ENCODE measurements around the gene BORCS6. TPM values are rescaled to one million over a fixed set of nuclear protein-coding genes. Genes with fewer than 3 reads are reported as not detected.

BORCS6 gene
- polyA plus RNA-seq, 1 donor from 2014 or later = 12.1 TPM

DNA sequence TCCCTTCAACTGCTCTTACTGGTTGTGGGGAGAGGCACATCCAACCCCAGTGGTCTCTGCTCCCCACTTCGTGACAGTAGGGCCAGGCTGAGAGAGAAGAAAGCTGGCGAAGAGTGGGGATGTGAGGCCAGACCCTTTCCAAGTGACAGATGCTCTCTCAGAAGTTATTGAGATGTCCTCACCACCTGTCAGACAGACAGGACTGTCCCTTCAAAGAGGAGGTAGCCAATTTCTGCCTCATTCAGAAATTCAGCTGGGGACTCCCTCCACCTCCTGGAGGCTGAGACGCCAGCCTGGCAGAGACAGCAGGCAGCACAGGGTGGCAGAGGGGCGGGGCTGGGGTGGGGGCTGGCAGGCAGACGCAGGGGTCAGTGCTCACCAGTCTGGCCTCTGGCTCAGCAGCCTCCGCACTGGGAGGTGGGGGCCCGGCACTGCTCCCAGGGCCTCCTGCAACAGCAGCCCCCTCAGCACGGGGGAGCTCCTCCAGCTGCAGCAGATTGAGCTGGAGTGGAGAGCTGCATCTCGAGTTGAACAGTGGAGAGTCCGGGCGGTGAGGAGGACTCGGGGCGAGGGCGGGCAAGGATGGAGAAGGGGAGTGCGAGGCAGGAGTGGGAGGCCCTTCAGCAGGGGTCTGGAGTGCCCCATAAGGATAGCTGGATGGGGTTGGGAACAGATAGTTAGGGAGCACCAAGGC lies 46.9 kb downstream of the BORCS6 start:
- no peaks in the 10 kb centered on the region for H3K36me3 ChIP-seq (ENCODE audit: insufficient read depth, low read length)
- H3K27ac ChIP-seq (ENCODE audit: low read length) = no peak overlapping the region

DNA sequence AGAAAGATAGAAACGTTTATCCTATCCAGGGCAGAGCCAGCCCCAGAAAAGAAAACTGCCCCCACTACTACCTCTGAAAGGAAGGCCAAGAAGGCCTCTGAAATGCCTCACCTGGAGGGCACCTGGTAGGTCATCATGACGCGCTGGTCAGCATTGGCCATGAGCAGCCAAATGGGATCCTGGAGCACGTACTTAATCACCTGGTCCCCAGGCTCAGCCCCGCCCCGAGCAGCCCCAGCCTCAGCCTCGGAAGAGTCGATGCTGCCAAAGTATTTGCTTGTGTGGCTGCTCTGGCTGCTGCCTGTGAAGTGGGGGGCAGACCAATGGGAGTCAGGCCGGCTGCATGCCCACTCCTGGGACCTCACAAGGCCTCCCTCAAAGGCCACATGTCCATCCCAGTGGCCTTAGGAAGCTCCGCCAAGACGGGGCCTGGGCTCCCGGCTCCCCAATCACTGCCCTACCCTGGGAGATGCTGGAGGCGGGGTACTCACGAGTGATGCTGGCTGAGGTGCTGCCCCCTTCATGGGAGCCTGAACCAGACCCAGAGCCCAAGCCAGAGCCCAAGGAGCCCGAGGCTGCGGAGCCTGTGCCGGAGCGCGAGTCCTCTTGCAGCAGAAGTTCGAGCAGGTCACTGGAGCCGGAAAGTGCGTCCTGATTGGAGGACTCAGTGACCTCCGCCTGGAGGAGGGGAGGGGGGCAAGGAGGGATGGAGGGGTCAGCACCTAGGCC lies 47.7 kb downstream of the BORCS6 start:
- Histone ChIP-seq H3K27ac (ENCODE audit: low read length) (no peak overlapping the region), H4K20me1 (ENCODE audit: insufficient read depth) (no peaks in the 10 kb centered on the region), H3K79me2 (replicated peaks; ENCODE audit: insufficient read depth, low read length) (no peaks in the 10 kb centered on the region), H3K36me3 (ENCODE audit: insufficient read depth, low read length) (no peaks in the 10 kb centered on the region), H3K4me3 (ENCODE audit: low read length) (no peak overlapping the region), H3K4me2 (ENCODE audit: low read length) (no peak overlapping the region), H3K9ac (ENCODE audit: low read length) (no peak overlapping the region), H3K9me2 (ENCODE audit: insufficient read depth, low read length) (no peaks in the 10 kb centered on the region), H3F3A (ENCODE audit: insufficient read depth, low read length, poor library complexity, severe bottlenecking) (peaks cover 21% of the 10 kb centered on the region), H2AFZ (ENCODE audit: low read depth, low read length) (no peak overlapping the region), H3K27me3 (ENCODE audit: insufficient read depth, low read depth, low read length) (no peaks in the 10 kb centered on the region), H3K9me3 (ENCODE audit: low read length) (no peaks in the 10 kb centered on the region)
- no peak for TF ChIP-seq EZH2 (IDR thresholded peaks at IDR 0.05; ENCODE audit: borderline replicate concordance, insufficient read depth, low read length, poor library complexity, severe bottlenecking)
- TF ChIP-seq EP300 (conservative IDR thresholded peaks at IDR 0.05; ENCODE audit: poor library complexity, severe bottlenecking) = no peak
- no peak for TF ChIP-seq MXI1 (conservative IDR thresholded peaks at IDR 0.05; ENCODE audit: poor library complexity, severe bottlenecking)
- TF ChIP-seq, protein P1, sequence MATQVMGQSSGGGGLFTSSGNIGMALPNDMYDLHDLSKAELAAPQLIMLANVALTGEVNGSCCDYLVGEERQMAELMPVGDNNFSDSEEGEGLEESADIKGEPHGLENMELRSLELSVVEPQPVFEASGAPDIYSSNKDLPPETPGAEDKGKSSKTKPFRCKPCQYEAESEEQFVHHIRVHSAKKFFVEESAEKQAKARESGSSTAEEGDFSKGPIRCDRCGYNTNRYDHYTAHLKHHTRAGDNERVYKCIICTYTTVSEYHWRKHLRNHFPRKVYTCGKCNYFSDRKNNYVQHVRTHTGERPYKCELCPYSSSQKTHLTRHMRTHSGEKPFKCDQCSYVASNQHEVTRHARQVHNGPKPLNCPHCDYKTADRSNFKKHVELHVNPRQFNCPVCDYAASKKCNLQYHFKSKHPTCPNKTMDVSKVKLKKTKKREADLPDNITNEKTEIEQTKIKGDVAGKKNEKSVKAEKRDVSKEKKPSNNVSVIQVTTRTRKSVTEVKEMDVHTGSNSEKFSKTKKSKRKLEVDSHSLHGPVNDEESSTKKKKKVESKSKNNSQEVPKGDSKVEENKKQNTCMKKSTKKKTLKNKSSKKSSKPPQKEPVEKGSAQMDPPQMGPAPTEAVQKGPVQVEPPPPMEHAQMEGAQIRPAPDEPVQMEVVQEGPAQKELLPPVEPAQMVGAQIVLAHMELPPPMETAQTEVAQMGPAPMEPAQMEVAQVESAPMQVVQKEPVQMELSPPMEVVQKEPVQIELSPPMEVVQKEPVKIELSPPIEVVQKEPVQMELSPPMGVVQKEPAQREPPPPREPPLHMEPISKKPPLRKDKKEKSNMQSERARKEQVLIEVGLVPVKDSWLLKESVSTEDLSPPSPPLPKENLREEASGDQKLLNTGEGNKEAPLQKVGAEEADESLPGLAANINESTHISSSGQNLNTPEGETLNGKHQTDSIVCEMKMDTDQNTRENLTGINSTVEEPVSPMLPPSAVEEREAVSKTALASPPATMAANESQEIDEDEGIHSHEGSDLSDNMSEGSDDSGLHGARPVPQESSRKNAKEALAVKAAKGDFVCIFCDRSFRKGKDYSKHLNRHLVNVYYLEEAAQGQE (IDR thresholded peaks at IDR 0.05; ENCODE audit: borderline replicate concordance) = no peak
- TF ChIP-seq SMC3 (conservative IDR thresholded peaks at IDR 0.05; ENCODE audit: poor library complexity) = no peak
- TF ChIP-seq RAD21 (conservative IDR thresholded peaks at IDR 0.05) = no peak
- TF ChIP-seq TAF1 (IDR thresholded peaks at IDR 0.05; ENCODE audit: low read depth) = no peak
- TF ChIP-seq, protein P2, sequence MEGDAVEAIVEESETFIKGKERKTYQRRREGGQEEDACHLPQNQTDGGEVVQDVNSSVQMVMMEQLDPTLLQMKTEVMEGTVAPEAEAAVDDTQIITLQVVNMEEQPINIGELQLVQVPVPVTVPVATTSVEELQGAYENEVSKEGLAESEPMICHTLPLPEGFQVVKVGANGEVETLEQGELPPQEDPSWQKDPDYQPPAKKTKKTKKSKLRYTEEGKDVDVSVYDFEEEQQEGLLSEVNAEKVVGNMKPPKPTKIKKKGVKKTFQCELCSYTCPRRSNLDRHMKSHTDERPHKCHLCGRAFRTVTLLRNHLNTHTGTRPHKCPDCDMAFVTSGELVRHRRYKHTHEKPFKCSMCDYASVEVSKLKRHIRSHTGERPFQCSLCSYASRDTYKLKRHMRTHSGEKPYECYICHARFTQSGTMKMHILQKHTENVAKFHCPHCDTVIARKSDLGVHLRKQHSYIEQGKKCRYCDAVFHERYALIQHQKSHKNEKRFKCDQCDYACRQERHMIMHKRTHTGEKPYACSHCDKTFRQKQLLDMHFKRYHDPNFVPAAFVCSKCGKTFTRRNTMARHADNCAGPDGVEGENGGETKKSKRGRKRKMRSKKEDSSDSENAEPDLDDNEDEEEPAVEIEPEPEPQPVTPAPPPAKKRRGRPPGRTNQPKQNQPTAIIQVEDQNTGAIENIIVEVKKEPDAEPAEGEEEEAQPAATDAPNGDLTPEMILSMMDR (IDR thresholded peaks at IDR 0.05; ENCODE audit: poor library complexity, severe bottlenecking) = no peak
- no peak for TF ChIP-seq POLR2AphosphoS5 (IDR thresholded peaks at IDR 0.05)

More for the DNA sequence above, 46.9 kb downstream of the BORCS6 start:
- Histone ChIP-seq H3K79me2 (replicated peaks; ENCODE audit: insufficient read depth, low read length) (no peaks in the 10 kb centered on the region), H4K20me1 (ENCODE audit: insufficient read depth) (no peaks in the 10 kb centered on the region), H3K9me3 (ENCODE audit: low read length) (no peaks in the 10 kb centered on the region), H3K4me2 (ENCODE audit: low read length) (no peak overlapping the region), H3K27me3 (ENCODE audit: insufficient read depth, low read depth, low read length) (no peaks in the 10 kb centered on the region), H3K9me2 (ENCODE audit: insufficient read depth, low read length) (no peaks in the 10 kb centered on the region), H2AFZ (ENCODE audit: low read depth, low read length) (no peak overlapping the region), H3F3A (ENCODE audit: insufficient read depth, low read length, poor library complexity, severe bottlenecking) (peaks cover 16% of the 10 kb centered on the region), H3K4me3 (ENCODE audit: low read length) (no peak overlapping the region), H3K9ac (ENCODE audit: low read length) (no peak overlapping the region)
- TF ChIP-seq RAD21 (conservative IDR thresholded peaks at IDR 0.05) = no peak
- TF ChIP-seq EP300 (conservative IDR thresholded peaks at IDR 0.05; ENCODE audit: poor library complexity, severe bottlenecking) = no peak
- TF ChIP-seq POLR2AphosphoS5 (IDR thresholded peaks at IDR 0.05) = peak; percentile 6
